ENCODE results near the gene AGPAT4. TPM values are rescaled to one million over a fixed set of nuclear protein-coding genes. Genes with fewer than 3 reads are reported as not detected.

Gene AGPAT4
- total RNA-seq, 3 donors from 2014 or later, result 6.5 to 12.3 (median 7.3) TPM

DNA sequence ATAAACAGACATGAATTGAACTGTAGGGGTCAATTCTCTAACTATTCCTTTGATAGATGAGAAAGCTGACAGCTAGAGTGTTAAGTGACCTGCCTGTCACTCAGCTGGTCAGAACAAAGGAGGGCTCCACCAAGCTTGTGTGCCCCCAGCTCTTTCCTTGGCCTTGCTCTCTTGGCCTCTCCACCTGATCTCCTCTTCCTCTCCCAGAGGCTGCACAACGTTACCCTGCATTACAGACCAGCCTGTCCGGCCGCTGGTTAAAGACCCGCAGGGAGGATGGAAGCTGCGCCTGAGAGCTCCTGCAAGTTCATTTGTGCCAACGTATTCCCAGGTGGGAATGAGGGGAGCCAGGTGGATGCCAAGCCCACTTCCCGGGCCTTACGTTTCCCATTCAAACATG lies 22.5 kb downstream of the AGPAT4 start:
- intact Hi-C loops (cut with DNase I, micrococcal nuclease), result no loop called here
- ATAC-seq, result no peak
- Histone ChIP-seq H3K9me3 (no peaks in the 10 kb centered on the region), H3K4me1 (ENCODE audit: low read depth) (no peaks in the 10 kb centered on the region), H3K4me3 (no peak overlapping the region), H3K36me3 (ENCODE audit: low read depth) (no peaks in the 10 kb centered on the region)
- TF ChIP-seq CTCF (IDR thresholded peaks at IDR 0.05), result no peak
- DNase-seq, result no peak

GRCh38 chr6:161249327-161249726 lies 24.5 kb downstream of the AGPAT4 start:
- DNase-seq, result no peak
- ATAC-seq, result no peak
- Histone ChIP-seq H3K36me3 (ENCODE audit: low read depth) (no peaks in the 10 kb centered on the region), H3K9me3 (no peaks in the 10 kb centered on the region), H3K4me1 (ENCODE audit: low read depth) (no peaks in the 10 kb centered on the region), H3K4me3 (no peak overlapping the region)
- TF ChIP-seq CTCF (IDR thresholded peaks at IDR 0.05), result no peak
- intact Hi-C loops (cut with DNase I, micrococcal nuclease), result no loop called here

- DNase-seq, result no peak
- Histone ChIP-seq H3K4me1 (ENCODE audit: low read depth) (no peaks in the 10 kb centered on the region), H3K36me3 (ENCODE audit: low read depth) (no peaks in the 10 kb centered on the region), H3K9me3 (no peaks in the 10 kb centered on the region), H3K4me3 (no peak overlapping the region)
- ATAC-seq, result no peak
- no peak for TF ChIP-seq CTCF (IDR thresholded peaks at IDR 0.05)
- intact Hi-C loops (cut with DNase I, micrococcal nuclease), result no loop called here
Observed at GRCh38 chr6:161246725-161247124, 27.1 kb downstream of the AGPAT4 start.

GRCh38 chr6:161245363-161245762 lies 28.5 kb downstream of the AGPAT4 start:
- Histone ChIP-seq H3K4me3 (no peak overlapping the region), H3K4me1 (ENCODE audit: low read depth) (no peaks in the 10 kb centered on the region), H3K36me3 (ENCODE audit: low read depth) (no peaks in the 10 kb centered on the region), H3K9me3 (no peaks in the 10 kb centered on the region)
- TF ChIP-seq CTCF (IDR thresholded peaks at IDR 0.05), result no peak
- DNase-seq, result no peak
- ATAC-seq, result no peak
- intact Hi-C loops (cut with DNase I, micrococcal nuclease), result no loop called here

- ATAC-seq (no peak), DNase-seq (no peak)
- H3K9me3 ChIP-seq, result no peaks in the 10 kb centered on the region
- no peaks in the 10 kb centered on the region for H3K4me1 ChIP-seq (ENCODE audit: low read depth)
- H3K36me3 ChIP-seq (ENCODE audit: low read depth), result no peaks in the 10 kb centered on the region
- no peak for TF ChIP-seq CTCF (IDR thresholded peaks at IDR 0.05)
- intact Hi-C loops (cut with DNase I, micrococcal nuclease), result no loop called here
- no peak overlapping the region for H3K4me3 ChIP-seq
Observed at GRCh38 chr6:161244725-161245124, 29.1 kb downstream of the AGPAT4 start.
